NCI-H2227 (cell line): ENCODE data around the gene KAT5.
"Not testable (repeated sequence)": the region's sequence is repeated elsewhere in the genome, so short reads cannot be mapped to it uniquely, and the experiment has no call there.

Experiments used
- DNase-seq: peaks from one replicate; lab custom pipeline; 2025; ENCODE audit not compliant: unreplicated experiment; lab: John Stamatoyannopoulos, UW

KAT5 gene

GRCh38 chr11:65711785-65712632 lies at the start of gene KAT5:
KAT5 (plus strand) TSS chr11:65712252; CDS start chr11:65712268, 16 bp downstream.
- DNase-seq = peak; percentile 99

- peak; percentile 94 for DNase-seq
Measured at GRCh38 chr11:65662799-65663638, 49.0 kb upstream of the KAT5 start, which contains the start of gene RELA. RELA (minus strand) TSS chr11:65662916; CDS start chr11:65662832, 84 bp downstream.

- DNase-seq = peak; percentile 56
Measured at GRCh38 chr11:65663639-65664200, 48.3 kb upstream of the KAT5 start.

- DNase-seq = no peak
Measured at GRCh38 chr11:65672180-65672860, 39.7 kb upstream of the KAT5 start.

- no peak for DNase-seq
Measured at GRCh38 chr11:65672982-65673381, 39.1 kb upstream of the KAT5 start.

GRCh38 chr11:65680192-65680743 lies 31.8 kb upstream of the KAT5 start:
- DNase-seq = no peak

- DNase-seq = not testable (repeated sequence)
Measured at GRCh38 chr11:65683480-65683879, 28.6 kb upstream of the KAT5 start.

GRCh38 chr11:65685981-65686380 lies 26.1 kb upstream of the KAT5 start:
- DNase-seq = no peak

- DNase-seq = not testable (repeated sequence)
Measured at GRCh38 chr11:65691847-65692246, 20.2 kb upstream of the KAT5 start.

GRCh38 chr11:65692367-65692766 lies 19.7 kb upstream of the KAT5 start:
- DNase-seq = no peak

- peak; percentile 79 for DNase-seq
Measured at GRCh38 chr11:65695459-65696241, 16.4 kb upstream of the KAT5 start.

- no peak for DNase-seq
Measured at GRCh38 chr11:65696802-65697552, 15.1 kb upstream of the KAT5 start.

- no peak for DNase-seq
Measured at GRCh38 chr11:65698205-65698604, 13.8 kb upstream of the KAT5 start.

GRCh38 chr11:65699306-65699705 lies 12.7 kb upstream of the KAT5 start:
- no peak for DNase-seq

GRCh38 chr11:65700399-65700798 lies 11.7 kb upstream of the KAT5 start:
- DNase-seq = no peak

GRCh38 chr11:65701686-65702085 lies 10.4 kb upstream of the KAT5 start:
- DNase-seq = no peak

GRCh38 chr11:65703846-65704245 lies 8.2 kb upstream of the KAT5 start:
- DNase-seq = no peak

- DNase-seq = peak; percentile 77
Measured at GRCh38 chr11:65706303-65706763, 5.7 kb upstream of the KAT5 start.

GRCh38 chr11:65707002-65707401 lies 5.0 kb upstream of the KAT5 start:
- DNase-seq = not testable (repeated sequence)
